ENCODE results near the gene SLC50A1.

The SLC50A1 gene

DNA sequence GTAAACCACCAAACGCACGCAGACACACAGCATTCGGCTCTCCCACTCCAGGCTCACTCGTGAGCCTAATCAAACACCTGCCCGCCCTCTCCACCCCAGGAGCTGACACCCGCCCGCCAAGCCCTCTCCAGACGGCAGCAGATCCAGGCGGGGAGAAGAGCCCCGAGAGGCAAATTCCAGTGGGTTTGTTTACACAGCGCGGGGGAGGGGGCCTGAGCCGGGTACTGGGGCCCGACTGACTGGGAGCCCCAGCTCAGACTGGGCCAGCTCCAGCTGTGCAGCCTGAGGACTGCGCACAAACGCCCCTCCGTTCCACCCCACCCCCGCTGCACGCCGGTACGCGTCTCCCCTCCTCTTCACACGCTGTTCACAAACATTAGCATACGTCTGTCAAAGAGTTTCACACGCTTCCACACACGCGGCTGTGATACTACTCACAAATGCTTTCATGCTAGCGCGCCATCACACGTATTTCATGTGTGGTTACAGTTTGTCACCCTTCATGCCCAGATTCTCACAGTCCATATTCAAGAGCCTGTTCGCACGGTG is 9.0 kb upstream of the SLC50A1 start:
- H3K27ac ChIP-seq, result peak overlapping the region; percentile 100
- TF ChIP-seq, protein P1, sequence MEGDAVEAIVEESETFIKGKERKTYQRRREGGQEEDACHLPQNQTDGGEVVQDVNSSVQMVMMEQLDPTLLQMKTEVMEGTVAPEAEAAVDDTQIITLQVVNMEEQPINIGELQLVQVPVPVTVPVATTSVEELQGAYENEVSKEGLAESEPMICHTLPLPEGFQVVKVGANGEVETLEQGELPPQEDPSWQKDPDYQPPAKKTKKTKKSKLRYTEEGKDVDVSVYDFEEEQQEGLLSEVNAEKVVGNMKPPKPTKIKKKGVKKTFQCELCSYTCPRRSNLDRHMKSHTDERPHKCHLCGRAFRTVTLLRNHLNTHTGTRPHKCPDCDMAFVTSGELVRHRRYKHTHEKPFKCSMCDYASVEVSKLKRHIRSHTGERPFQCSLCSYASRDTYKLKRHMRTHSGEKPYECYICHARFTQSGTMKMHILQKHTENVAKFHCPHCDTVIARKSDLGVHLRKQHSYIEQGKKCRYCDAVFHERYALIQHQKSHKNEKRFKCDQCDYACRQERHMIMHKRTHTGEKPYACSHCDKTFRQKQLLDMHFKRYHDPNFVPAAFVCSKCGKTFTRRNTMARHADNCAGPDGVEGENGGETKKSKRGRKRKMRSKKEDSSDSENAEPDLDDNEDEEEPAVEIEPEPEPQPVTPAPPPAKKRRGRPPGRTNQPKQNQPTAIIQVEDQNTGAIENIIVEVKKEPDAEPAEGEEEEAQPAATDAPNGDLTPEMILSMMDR (conservative IDR thresholded peaks at IDR 0.05), result no peak

DNA sequence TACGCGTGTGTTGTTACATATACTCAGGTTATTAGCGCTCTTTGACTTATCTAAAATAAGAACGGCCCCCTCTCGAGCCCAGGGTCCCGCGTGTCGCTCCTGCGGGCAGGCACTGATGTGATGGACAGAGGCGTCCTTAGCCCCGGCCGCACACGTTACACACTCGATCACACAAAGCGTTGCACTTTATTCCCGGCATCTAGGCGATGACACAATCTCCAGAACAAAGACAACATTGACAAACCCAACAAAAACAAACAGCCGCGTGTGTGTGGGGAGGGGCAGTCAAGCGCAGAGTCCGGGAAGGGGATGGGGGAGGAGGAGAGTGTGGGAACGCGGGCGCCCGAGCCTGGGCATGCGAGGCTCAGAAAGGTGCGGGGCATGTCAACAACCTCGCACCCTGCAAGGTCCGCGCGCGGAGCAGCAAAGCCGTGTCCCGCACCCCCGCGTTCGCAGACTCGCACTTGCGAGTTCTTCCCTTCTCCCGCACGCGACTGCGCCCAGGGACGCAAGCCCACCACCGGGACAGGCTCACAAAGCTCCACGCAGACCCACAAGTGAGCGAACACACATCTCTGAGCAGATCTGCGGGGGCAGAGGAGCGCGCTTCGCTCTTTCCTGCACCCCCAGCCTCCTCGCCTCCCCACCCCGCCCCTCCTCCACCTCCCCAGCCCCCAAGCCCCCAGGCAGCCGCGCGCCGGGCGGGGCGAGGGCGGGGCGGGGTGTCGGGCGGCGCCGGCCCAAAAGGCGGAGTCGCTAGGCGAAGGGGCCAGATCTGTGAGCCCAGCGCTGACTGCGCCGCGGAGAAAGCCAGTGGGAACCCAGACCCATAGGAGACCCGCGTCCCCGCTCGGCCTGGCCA is 8.3 kb upstream of the SLC50A1 start, which contains the start of gene EFNA1:
Gene EFNA1, plus strand, starts transcription at position 772 of the 862 bp plus-strand sequence. CDS start 102 bp downstream, outside the sequence.
- TF ChIP-seq, protein P1 (conservative IDR thresholded peaks at IDR 0.05), result no peak
- peak within 1 kb of the TSS; percentile 100 for H3K27ac ChIP-seq

DNA sequence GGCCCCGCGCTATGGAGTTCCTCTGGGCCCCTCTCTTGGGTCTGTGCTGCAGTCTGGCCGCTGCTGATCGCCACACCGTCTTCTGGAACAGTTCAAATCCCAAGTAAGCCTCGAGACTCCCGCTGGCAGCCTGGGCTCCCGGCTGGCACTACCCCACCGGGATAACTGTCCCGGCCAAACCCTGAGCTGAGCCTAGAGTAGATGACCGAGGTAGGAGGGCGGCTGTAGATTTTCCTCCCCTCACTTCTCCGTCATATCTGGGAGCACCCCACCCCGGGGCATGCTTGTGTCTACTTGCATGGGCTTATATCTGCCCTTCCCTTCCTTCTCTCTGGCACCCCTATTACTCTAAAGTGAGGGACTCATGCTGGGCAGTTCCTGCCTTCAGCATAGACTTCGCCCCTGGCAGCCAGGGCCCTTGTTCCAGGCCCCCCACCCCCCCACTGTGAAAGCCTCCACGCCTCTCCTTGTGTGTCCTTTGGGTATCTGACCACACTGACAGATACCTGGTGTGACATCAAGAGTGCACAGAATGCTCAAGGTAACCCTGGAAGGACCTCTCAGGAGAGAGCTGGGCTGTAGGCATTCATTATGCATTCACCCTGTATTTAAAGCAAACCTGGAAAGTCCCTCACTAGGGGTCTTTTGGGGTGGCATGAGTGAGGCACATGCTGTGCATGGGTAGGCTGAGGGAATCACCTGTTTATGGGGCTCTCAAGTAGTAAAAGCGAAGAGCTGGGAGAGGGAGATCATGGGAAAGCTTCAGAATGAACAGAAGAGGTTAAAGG is 7.5 kb upstream of the SLC50A1 start:
- peak overlapping the region; percentile 100 for H3K27ac ChIP-seq
- TF ChIP-seq, protein P1 (conservative IDR thresholded peaks at IDR 0.05), result no peak

DNA sequence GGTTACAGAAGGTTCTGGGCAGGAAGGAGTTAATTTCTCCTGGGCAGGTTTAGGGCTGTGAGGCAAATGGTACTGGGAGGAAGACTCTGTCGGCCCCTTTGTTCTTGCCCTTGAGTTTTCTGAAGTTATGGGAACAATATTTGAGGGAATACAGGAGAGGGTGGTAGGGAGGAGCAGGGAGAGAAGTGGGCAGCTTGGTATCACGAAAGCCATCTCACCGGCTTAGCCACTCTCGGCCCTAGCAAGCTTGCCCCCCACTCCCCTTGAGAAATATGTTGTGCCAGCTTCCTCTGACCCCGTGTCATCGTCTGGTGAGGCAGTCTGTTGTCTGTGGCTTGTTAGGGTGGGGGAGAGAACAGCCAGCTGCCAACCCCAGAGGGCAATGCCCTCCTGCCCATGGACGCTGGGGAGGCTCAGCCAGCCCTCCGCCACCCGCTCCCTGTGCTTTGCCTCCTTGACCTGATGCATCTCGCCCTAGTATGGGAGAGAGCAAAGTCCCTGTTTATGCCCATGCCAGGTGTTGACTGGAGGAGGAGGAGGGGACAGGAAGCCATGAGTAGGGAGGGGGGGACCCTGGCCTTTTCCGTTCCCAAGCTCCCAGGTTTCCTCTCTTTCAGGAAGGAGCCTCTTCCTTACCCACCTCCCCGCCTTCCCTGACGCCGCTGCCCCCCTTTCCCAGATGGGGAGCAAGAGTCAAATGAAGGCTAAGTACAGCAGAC is 6.7 kb upstream of the SLC50A1 start:
- TF ChIP-seq, protein P1 (conservative IDR thresholded peaks at IDR 0.05), result no peak
- H3K27ac ChIP-seq, result peak overlapping the region; percentile 100

DNA sequence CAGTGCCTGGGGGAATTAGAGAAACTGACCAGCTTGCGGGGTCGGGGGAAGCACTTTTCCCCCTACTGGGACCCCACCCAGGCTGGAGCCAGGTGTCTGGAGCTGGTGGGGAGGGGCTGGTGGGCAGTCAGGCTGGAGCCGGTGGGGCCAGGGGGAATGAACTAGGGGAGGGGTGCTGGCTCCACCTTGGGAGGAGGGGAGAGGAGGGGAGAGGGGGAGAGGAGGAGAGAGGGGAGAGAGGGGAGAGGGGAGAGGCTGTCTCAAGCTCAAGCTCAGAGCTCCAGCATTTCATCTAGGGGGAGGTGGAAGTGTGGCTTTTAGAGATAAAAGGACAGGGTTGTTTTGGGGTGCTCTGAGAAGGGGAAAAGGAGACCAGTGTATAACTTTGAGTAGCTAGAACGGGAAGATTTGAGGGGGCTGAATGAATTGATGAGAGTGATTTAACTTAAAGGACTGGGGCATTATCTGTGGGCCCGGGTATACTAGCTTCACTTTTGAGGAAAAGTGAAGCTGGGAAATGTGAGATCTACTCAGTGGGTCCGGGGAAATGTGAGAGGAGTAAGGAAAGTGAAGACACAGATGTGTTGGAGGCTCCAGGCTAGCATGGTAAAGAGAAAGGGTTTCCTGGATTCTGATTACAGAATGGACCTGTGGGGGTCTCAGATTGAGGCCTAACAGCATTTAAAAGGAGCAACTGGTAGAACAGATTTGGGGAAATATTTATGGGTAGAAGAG is 5.2 kb upstream of the SLC50A1 start:
- H3K27ac ChIP-seq, result peak overlapping the region; percentile 100

DNA sequence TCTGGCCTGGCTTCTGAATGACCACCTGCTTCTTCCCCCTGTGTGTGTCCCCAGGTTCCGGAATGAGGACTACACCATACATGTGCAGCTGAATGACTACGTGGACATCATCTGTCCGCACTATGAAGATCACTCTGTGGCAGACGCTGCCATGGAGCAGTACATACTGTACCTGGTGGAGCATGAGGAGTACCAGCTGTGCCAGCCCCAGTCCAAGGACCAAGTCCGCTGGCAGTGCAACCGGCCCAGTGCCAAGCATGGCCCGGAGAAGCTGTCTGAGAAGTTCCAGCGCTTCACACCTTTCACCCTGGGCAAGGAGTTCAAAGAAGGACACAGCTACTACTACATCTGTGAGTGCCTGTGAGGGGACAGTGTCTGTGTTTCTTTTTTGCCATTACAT is 4.4 kb upstream of the SLC50A1 start:
- TF ChIP-seq, protein P1 (conservative IDR thresholded peaks at IDR 0.05), result no peak
- peak overlapping the region; percentile 100 for H3K27ac ChIP-seq

More for the DNA sequence above, 5.2 kb upstream of the SLC50A1 start:
- TF ChIP-seq, protein P1 (conservative IDR thresholded peaks at IDR 0.05), result no peak

Measured in VCaP (cell line).